ENCODE data around the gene SBSN.

GRCh38 chr19:35529241-35530218 lies 1.4 kb upstream of the SBSN start:
- TF ChIP-seq CTCF (IDR thresholded peaks at IDR 0.05; ENCODE audit: insufficient read depth, low read depth, low read length) (no peak), EZH2 (IDR thresholded peaks at IDR 0.05; ENCODE audit: insufficient read depth, low read length) (no peak)
